K562 treated with DMSO at 1 percent for 4 hours (cell line): ENCODE results near the gene REG3A. TPM values are rescaled to one million over a fixed set of nuclear protein-coding genes. Genes with fewer than 3 reads are reported as not detected.

ENCODE experiments used
- total RNA-seq: library from RNA; unstranded; fragments of 300-600 nt; gene quantifications from 2 replicates; pipeline ENCODE4 v1.2.3, GENCODE V29; 2022; ENCODE audit not compliant: insufficient read depth

The REG3A gene
- not detected in 2 replicates for total RNA-seq

DNA sequence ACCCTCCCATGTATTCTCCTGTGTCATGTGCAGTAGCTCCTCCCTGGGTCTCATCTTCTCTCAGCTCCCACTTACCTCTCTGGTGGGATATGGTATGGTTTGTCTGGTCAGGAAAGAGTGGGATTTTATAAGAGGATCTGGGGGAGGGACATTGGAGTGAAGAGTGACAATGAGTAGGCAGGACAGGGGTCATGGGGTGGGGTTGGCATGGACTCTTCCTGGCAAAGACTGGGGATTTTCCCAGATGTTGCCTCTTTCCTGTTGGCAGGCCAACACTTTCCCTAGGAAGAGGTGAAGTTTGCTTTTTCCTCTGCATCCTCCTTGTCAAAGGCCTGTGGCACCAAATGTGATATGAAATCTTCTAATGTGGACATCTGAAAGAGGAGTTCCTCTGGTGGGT is at the start of gene REG3A:
REG3A (minus strand) TSS at position 101 of the 400 bp plus-strand sequence. CDS start 348 bp downstream, outside the sequence.

DNA sequence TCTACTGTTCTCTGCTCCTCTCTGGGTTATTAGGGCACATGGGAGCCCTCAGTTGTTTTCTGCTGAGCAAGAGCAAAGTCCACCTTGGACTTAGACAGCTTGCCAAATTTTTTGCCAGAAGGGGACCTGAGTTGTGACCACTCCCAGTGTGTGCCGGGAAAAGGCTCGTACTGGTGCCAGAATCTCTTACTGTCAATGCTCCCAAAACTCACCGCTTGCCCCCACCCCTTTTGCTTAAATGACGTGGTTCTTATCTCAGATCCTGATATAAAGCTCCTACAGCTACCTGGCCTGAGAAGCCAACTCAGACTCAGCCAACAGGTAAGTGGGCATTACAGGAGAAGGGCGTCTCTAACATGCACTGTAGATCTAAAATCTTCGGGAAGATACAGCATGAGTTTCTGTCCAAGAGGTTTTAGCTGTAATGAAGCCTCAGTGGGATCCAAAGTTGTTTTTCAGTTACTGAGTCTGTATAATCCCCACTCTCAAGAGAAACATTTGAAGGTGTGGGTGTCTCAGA is 39.3 kb downstream of the REG3A start, which contains the start of gene REG1A:
REG1A (plus strand) TSS at position 295 of the 520 bp plus-strand sequence. CDS start 374 bp downstream, outside the sequence.

Other genes starting within 250 kb of the REG3A start
- gene REG3G, start 134.1 kb downstream of the REG3A start, total RNA-seq = not detected in 2 replicates
- gene REG1B, start 71.8 kb downstream of the REG3A start, total RNA-seq = not detected in 2 replicates
- not detected in 2 replicates for gene REG1A, start 39.3 kb downstream of the REG3A start, total RNA-seq